B cell (primary cell): ENCODE data around the gene SLC4A3. TPM values are rescaled to one million over a fixed set of nuclear protein-coding genes. Genes with fewer than 3 reads are reported as not detected.

Experiments
- ATAC-seq: fragments of 200-7000 bp; cut with Tn5 transposase; one replicate; pipeline ENCODE4 v1.10.0; 2021; ENCODE audit warnings: low read depth, mild to moderate bottlenecking, moderate number of reproducible peaks, moderate library complexity
- CTCF ChIA-PET: fragments of 350-600 bp; sonication (Branson Sonifier 250); formaldehyde crosslinking; loops from one replicate; lab custom pipeline; 2021; ENCODE audit warnings: antibody characterized with exemption, inconsistent platforms; lab: Charles Lee
- POLR2A ChIA-PET: fragments of 350-600 bp; sonication (Branson Sonifier 250); formaldehyde crosslinking; loops from one replicate; lab custom pipeline; 2021; ENCODE audit warnings: antibody characterized with exemption; lab: Charles Lee
- DNase-seq: peaks from one replicate; pipeline ENCODE4 v3.0.0; 2013
- H2AFZ ChIP-seq: 2 replicates; pipeline ENCODE4 v1.6.1; 2012; ENCODE audit warnings: mild to moderate bottlenecking, low read depth, low read length; ENCODE audit not compliant: insufficient read depth, poor library complexity, severe bottlenecking
- H3K27ac ChIP-seq, 2 donors: 1 replicate in 1 of 2; 2 replicates in 1 of 2; pipeline ENCODE4 v1.5.1; 2012 to 2013; ENCODE audit warnings: low read length in 2 of 2, mild to moderate bottlenecking in 2 of 2, moderate library complexity in 1 of 2
- H3K27me3 ChIP-seq, 4 experiments: fragments of 200-600 bp in 1 of 4; sonication (generic) in 1 of 4; replicated peaks in 1 of 4; 1 replicate in 2 of 4; 2 replicates in 2 of 4; pipeline versions ENCODE4 v1.6.1 to v1.7.0; 2013 to 2016; ENCODE audit warnings: low read length in 3 of 4, mild to moderate bottlenecking in 2 of 4, mixed read lengths in 1 of 4, moderate library complexity in 1 of 4; ENCODE audit not compliant: insufficient read depth in 4 of 4, control insufficient read depth in 3 of 4; ENCODE audit errors: control extremely low read depth in 1 of 4
- H3K36me3 ChIP-seq, 2 experiments: replicated peaks in 1 of 2; 1 replicate in 1 of 2; 2 replicates in 1 of 2; pipeline versions ENCODE4 v1.6.1 to v1.7.1; 2013; ENCODE audit warnings: low read length in 1 of 2; ENCODE audit not compliant: insufficient read depth in 2 of 2, control insufficient read depth in 1 of 2; ENCODE audit errors: control extremely low read depth in 1 of 2, extremely low read depth in 1 of 2
- H3K4me1 ChIP-seq, 2 donors: fragments of 200-600 bp in 1 of 2; sonication (generic) in 1 of 2; 1 replicate in 1 of 2; 2 replicates in 1 of 2; pipeline versions ENCODE4 v1.5.1 to v1.6.1; 2013 to 2017; ENCODE audit warnings: low read length in 2 of 2; ENCODE audit not compliant: control insufficient read depth in 2 of 2, insufficient read depth in 2 of 2
- H3K4me2 ChIP-seq: replicated peaks from 2 replicates; pipeline ENCODE3; 2012; ENCODE audit warnings: mild to moderate bottlenecking, low read depth, low read length; ENCODE audit not compliant: poor library complexity, severe bottlenecking
- H3K4me3 ChIP-seq, 5 experiments: fragments of 200-600 bp in 1 of 5; sonication (generic) in 1 of 5; 1 replicate in 3 of 5; 2 replicates in 2 of 5; pipeline versions ENCODE4 v1.5.1 to v1.7.0; 2011 to 2016; ENCODE audit warnings: low read length in 4 of 5, mild to moderate bottlenecking in 4 of 5, low read depth in 2 of 5, control low read depth in 1 of 5, moderate library complexity in 1 of 5; ENCODE audit not compliant: insufficient read depth in 1 of 5; ENCODE audit errors: control extremely low read depth in 1 of 5, extremely low read depth in 1 of 5
- H3K79me2 ChIP-seq: fragments of 200-600 bp; sonication (generic); one replicate; pipeline ENCODE4 v1.6.0; 2016; ENCODE audit warnings: low read length; ENCODE audit not compliant: control insufficient read depth, insufficient read depth
- H3K9ac ChIP-seq: fragments of 200-600 bp; sonication (generic); 2 replicates; pipeline ENCODE4 v1.6.1; 2017; ENCODE audit warnings: mild to moderate bottlenecking, low read length, moderate library complexity
- H3K9me3 ChIP-seq, 3 donors: one replicate each; pipeline versions ENCODE4 v1.6.1 to v1.7.1; 2013; ENCODE audit warnings: low read length in 2 of 3; ENCODE audit not compliant: control insufficient read depth in 2 of 3, insufficient read depth in 1 of 3; ENCODE audit errors: control extremely low read depth in 1 of 3
- H4K20me1 ChIP-seq: 2 replicates; pipeline ENCODE4 v1.6.0; 2012; ENCODE audit warnings: mild to moderate bottlenecking, low read length; ENCODE audit not compliant: insufficient read depth, control insufficient read depth, poor library complexity, severe bottlenecking
- H3K27ac Mint-ChIP-seq: one replicate; pipeline ENCODE4 v1.8.0; 2021; ENCODE audit warnings: mixed read lengths
- H3K27me3 Mint-ChIP-seq: one replicate; pipeline ENCODE4 v1.8.0; 2021; ENCODE audit warnings: mixed read lengths
- H3K4me1 Mint-ChIP-seq: one replicate; pipeline ENCODE4 v1.8.0; 2021; ENCODE audit warnings: mixed read lengths
- H3K4me3 Mint-ChIP-seq: one replicate; pipeline ENCODE4 v1.8.0; 2021; ENCODE audit warnings: mixed read lengths
- H3K9me3 Mint-ChIP-seq: one replicate; pipeline ENCODE4 v1.8.0; 2022; ENCODE audit warnings: mixed read lengths; ENCODE audit not compliant: insufficient read depth
- EZH2 ChIP-seq: IDR thresholded peaks from 2 replicates; pipeline ENCODE4 v1.6.1; 2012; ENCODE audit warnings: borderline replicate concordance, low read depth, mild to moderate bottlenecking, moderate library complexity, low read length; ENCODE audit not compliant: insufficient read depth, poor library complexity, severe bottlenecking
- WGBS: methylation state at CpG from one replicate; pipeline ENCODE4 v1.1.5; 2013; ENCODE audit warnings: missing lambda C conversion rate; ENCODE audit not compliant: insufficient coverage; 5-methylcytosine and 5-hydroxymethylcytosine counted together
- intact Hi-C: fragments of 100-400 bp; cut with micrococcal nuclease; formaldehyde crosslinking; loops from one replicate; pipeline ENCODE4 v1.10.0; 2022
- polyA plus RNA-seq: library from polyadenylated mRNA; depleted of rRNA; stranded (reverse); fragments of >200 nt; gene quantifications from 2 replicates; pipeline ENCODE4 v1.2.3, GENCODE V29; 2012
- total RNA-seq, 2 donors: library from RNA; stranded (reverse); fragments of 120-200 nt in 1 of 2; gene quantifications; 1 replicate in 1 of 2; 2 replicates in 1 of 2; pipeline versions ENCODE4 v1.2.3 to v1.2.4, GENCODE V29; 2013 to 2022
- TF ChIP-seq, protein P1 (sequence below): fragments of 200-600 bp; IDR thresholded peaks from one replicate; pipeline ENCODE4 v1.8.0; 2022; ENCODE audit warnings: antibody characterized with exemption, mild to moderate bottlenecking

Gene SLC4A3
- total and polyA plus RNA-seq, 2 donors (not counting 1 experiment from before 2014, with no cell fraction given): 0.16 TPM; not detected in 1

DNA sequence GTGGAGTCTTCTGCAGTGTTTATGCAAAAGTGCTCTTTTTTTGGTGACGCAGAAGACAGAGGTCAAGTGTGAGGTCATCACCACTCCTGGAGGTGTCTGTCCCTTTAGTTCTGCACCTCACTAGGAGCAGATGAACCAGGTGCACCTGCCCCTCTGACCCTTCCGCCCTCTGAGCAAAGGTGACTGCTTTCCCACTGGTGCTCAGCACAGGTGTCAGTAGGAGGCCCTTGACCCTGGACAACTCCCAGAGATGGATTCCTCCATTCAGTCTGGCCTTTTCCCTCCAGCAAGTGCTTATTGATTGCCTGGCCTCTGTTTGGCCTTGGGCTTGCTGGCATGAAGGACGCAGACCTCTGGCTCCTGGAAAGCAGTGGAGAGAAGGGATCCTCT lies 8.7 kb upstream of the SLC4A3 start:
- no peak overlapping the region for H3K9ac ChIP-seq
- no peak overlapping the region for H3K4me2 ChIP-seq
- DNase-seq (no peak), ATAC-seq (no peak)
- H3K9me3 Mint-ChIP-seq: no peaks in the 10 kb centered on the region
- intact Hi-C loops: no loop called here
- no peaks in the 10 kb centered on the region for H3K79me2 ChIP-seq
- TF ChIP-seq, protein P1, sequence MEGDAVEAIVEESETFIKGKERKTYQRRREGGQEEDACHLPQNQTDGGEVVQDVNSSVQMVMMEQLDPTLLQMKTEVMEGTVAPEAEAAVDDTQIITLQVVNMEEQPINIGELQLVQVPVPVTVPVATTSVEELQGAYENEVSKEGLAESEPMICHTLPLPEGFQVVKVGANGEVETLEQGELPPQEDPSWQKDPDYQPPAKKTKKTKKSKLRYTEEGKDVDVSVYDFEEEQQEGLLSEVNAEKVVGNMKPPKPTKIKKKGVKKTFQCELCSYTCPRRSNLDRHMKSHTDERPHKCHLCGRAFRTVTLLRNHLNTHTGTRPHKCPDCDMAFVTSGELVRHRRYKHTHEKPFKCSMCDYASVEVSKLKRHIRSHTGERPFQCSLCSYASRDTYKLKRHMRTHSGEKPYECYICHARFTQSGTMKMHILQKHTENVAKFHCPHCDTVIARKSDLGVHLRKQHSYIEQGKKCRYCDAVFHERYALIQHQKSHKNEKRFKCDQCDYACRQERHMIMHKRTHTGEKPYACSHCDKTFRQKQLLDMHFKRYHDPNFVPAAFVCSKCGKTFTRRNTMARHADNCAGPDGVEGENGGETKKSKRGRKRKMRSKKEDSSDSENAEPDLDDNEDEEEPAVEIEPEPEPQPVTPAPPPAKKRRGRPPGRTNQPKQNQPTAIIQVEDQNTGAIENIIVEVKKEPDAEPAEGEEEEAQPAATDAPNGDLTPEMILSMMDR: no peak
- no peak for TF ChIP-seq EZH2
- no peaks in the 10 kb centered on the region for H4K20me1 ChIP-seq
- POLR2A ChIA-PET: no interaction called here
- peaks cover 2% of the 10 kb centered on the region for H3K4me1 Mint-ChIP-seq
- peaks cover 0 to 3% (median 0%) of the 10 kb centered on the region in 4 experiments for H3K27me3 ChIP-seq
- H2AFZ ChIP-seq: no peak overlapping the region
- H3K36me3 ChIP-seq: peaks cover 0 to 13% of the 10 kb centered on the region in 2 experiments
- 100% methylated on average over 2 of the region's 3 CpGs for WGBS
- no peak overlapping the region for H3K27ac Mint-ChIP-seq
- no peak overlapping the region for H3K27ac ChIP-seq
- CTCF ChIA-PET: no interaction called here
- H3K27me3 Mint-ChIP-seq: peaks cover 11% of the 10 kb centered on the region
- H3K4me3 Mint-ChIP-seq: no peak overlapping the region
- no peaks in the 10 kb centered on the region for H3K4me1 ChIP-seq
- no peaks in the 10 kb centered on the region for H3K9me3 ChIP-seq
- no peak overlapping the region for H3K4me3 ChIP-seq

GRCh38 chr2:219619235-219619634 lies 8.2 kb upstream of the SLC4A3 start:
- no peak for ATAC-seq
- H3K4me3 Mint-ChIP-seq: no peak overlapping the region
- 88% methylated on average over 2 of the region's 4 CpGs for WGBS

More at GRCh38 chr2:219619235-219619634, 8.2 kb upstream of the SLC4A3 start:
- Histone ChIP-seq H3K9ac (no peak overlapping the region), H3K27ac (no peak overlapping the region), H3K4me1 (no peaks in the 10 kb centered on the region), H4K20me1 (no peaks in the 10 kb centered on the region), H3K4me2 (no peak overlapping the region), H3K79me2 (no peaks in the 10 kb centered on the region), H3K36me3 (peaks cover 0 to 13% of the 10 kb centered on the region in 2 experiments), H3K4me3 (no peak overlapping the region), H3K27me3 (peaks cover 0 to 5% (median 0%) of the 10 kb centered on the region in 4 experiments), H3K9me3 (no peaks in the 10 kb centered on the region), H2AFZ (no peak overlapping the region)
- no peak overlapping the region for H3K27ac Mint-ChIP-seq
- peaks cover 2% of the 10 kb centered on the region for H3K4me1 Mint-ChIP-seq
- ChIA-PET CTCF (no interaction called here), POLR2A (no interaction called here)
- no peak for DNase-seq
- TF ChIP-seq, protein P1: no peak
- no peak for TF ChIP-seq EZH2
- H3K9me3 Mint-ChIP-seq: no peaks in the 10 kb centered on the region
- intact Hi-C loops: no loop called here
- H3K27me3 Mint-ChIP-seq: peaks cover 16% of the 10 kb centered on the region
